GM12874 (cell line): ENCODE data around the gene PCBP3.

Source experiments
- TF ChIP-seq, protein P1 (sequence below): IDR thresholded peaks from 2 replicates; pipeline ENCODE4 v1.5.1; 2011; ENCODE audit warnings: low read depth, mild to moderate bottlenecking, control low read depth, low read length, moderate library complexity; ENCODE audit not compliant: insufficient read depth

Gene PCBP3

DNA sequence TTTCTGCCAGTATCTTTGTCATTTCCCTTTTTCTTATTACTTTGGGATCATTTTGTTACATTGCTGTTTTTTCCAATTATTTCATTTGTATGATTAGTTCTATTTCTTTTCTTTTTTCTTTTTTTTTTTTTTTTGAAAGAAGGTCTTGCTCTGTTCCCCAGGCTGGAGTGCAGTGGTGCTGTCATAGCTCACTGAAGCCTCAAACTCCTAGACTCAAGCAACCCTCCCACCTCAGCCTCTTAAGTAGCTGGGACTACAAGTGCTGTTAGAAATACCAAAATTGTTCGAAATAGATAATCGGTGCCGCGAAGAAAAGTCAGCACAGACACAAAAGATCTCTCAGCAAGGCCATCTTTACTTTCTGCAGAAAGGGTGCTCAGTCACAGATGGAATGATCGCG is 311.4 kb downstream of the PCBP3 start:
- TF ChIP-seq, protein P1, sequence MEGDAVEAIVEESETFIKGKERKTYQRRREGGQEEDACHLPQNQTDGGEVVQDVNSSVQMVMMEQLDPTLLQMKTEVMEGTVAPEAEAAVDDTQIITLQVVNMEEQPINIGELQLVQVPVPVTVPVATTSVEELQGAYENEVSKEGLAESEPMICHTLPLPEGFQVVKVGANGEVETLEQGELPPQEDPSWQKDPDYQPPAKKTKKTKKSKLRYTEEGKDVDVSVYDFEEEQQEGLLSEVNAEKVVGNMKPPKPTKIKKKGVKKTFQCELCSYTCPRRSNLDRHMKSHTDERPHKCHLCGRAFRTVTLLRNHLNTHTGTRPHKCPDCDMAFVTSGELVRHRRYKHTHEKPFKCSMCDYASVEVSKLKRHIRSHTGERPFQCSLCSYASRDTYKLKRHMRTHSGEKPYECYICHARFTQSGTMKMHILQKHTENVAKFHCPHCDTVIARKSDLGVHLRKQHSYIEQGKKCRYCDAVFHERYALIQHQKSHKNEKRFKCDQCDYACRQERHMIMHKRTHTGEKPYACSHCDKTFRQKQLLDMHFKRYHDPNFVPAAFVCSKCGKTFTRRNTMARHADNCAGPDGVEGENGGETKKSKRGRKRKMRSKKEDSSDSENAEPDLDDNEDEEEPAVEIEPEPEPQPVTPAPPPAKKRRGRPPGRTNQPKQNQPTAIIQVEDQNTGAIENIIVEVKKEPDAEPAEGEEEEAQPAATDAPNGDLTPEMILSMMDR: no peak

DNA sequence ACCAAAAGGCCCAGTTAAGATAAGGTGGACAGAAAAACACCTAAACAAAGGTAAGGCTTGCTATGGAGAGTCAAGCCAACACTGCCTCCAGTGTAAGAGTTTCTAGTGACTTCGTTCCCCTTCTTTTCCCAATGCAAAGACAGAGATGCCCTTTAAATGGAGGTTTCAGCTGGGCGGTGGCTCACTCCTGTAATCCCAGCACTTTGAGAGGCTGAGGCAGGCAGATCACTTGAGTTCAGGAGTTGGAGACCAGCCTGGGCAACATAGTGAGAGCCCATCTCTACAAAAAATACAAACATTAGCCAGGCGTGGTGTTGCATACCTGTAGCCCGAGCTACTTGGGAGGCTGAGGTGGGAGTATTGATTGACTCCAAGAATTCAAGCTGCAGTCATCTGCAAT is 314.0 kb downstream of the PCBP3 start:
- TF ChIP-seq, protein P1: no peak

DNA sequence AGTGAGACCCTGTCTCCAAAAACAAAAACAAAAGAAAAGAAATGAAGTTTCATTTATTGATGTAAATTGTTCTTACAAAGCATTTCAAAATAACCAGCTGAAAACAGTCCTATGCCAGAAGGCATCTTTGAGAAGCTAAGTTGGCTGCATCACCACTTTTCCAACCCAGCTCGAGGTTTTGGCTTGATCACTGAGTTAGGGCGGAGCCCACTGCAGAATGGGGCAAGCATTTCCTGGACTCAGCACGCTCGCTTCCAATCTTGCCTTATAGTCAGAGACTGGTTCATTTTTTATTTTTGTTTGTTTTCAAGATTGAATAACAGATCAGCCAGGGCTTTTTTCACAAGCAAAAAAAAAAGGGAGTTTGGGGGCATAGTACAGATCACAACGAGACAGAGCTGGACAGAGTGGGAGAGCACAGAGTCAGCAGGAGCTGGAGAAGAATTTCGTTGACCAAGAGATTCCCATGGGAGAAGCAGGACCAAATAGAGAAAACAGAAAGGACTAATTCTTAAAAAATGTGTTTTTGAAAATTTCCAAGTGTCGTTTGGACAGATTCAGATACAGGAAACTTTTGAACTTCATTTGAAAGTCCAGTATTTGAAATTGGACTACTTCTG is 314.6 kb downstream of the PCBP3 start:
- TF ChIP-seq, protein P1: no peak

DNA sequence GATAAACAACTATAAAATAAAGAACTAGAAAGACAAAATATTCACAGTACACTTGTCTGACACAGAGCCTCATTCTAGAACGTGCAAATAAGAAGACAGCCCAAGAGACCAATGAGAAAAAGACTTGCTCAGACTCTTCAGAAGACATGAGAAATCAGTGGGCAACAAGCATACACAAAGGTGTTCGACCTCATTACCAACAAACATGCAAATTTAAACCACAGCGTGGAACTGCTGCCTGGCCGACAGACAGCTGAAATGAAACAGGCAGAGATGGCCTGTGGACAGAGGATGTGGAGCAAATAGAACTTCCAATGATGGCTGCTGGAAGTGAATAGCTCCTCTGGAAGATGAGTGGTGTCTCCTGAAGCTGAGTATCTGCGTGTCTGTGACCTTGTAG is 315.7 kb downstream of the PCBP3 start:
- TF ChIP-seq, protein P1: no peak

DNA sequence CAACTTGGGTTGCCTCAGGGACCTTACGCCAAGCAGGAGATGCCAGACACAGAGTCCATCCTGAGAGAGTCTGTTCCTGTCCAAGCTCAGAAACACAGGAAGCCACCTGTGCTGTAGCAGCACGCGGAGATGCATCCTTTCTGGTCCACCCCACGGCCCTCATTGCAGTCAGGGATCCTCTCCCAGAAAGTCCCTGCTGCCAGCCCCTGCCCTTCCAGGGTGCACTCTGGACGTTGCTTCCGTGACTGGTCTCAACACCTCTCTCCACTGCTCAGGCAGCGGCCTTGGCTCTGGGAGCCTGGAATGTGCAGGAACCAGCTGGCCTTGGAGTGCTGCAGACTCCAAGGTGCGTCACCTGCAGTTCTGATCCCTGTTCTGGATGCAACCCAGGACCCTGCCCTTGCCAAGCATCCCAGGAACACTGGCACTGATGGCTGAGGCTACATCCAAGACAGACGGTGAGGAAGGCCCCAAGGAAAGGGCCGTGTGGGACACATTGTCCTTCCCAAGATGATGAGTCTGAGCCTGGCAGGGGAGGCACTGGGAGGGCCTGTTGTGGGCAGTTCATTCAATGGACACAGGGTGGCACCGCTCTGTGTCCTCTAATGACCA is 316.4 kb downstream of the PCBP3 start:
- TF ChIP-seq, protein P1: no peak

DNA sequence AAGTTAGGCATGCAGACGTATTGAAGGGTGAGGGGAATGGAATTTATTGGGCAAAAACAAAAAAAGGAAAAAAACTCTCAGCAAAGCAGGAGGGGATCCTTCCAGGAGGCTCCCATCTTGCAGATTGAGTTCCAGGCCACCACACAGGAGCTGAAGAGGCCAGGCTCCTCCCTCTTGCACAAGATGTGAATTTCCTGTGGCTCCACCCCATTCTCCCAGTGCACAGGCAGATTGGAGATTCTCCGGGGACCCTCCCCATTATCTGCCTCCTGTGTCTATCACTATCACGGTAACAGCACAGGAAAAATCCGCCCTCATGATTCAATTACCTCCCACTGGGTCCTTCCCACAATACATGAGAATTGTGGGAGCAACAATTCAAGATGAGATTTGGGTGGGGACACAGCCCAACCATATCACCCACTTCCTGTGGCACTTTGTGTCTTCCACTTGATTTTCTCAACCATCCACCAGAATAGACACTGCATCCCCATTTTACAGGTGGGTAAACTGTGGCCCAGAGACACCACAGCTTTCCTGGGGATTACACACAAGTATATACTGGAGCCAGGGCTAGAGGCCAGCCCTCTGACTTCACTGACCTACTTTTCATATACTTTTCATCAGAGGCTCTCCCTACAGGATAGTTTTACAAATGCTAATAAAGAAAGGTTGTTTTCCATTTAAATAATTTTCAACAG is 319.2 kb downstream of the PCBP3 start:
- TF ChIP-seq, protein P1: no peak

DNA sequence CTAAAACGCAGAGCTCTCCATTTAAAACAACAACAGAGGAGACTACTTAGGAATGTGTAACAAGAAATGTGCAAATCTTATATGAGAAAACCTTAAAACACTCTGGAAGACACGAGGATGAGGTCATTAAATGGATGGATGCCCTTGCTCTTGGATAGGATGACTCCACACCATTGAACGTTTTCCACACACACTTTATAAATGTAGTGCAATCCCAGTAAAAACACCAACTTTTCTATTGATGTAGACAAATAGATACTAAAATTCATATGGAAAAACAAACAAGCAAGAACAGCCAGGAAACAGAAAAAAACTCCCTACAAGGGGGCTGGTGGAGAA is 319.7 kb downstream of the PCBP3 start:
- TF ChIP-seq, protein P1: no peak
